ENCODE results near the gene DGCR2. TPM values are rescaled to one million over a fixed set of nuclear protein-coding genes. Genes with fewer than 3 reads are reported as not detected.

DGCR2 gene
- total RNA-seq, 1 experiment from 2014 or later = 42.9 TPM

- Histone ChIP-seq H4K20me1 (ENCODE audit: insufficient read depth) (no peaks in the 10 kb centered on the region), H3K79me2 (ENCODE audit: insufficient read depth, low read length) (no peaks in the 10 kb centered on the region), H3K9me3 (ENCODE audit: control insufficient read depth in 1 of 2, insufficient read depth in 1 of 2, low read depth in 1 of 2, low read length in 2 of 2) (no peaks in the 10 kb centered on the region), H3K9me2 (ENCODE audit: insufficient read depth) (no peaks in the 10 kb centered on the region), H3K27me3 (ENCODE audit: insufficient read depth, low read length) (no peaks in the 10 kb centered on the region), H2AFZ (ENCODE audit: low read depth, low read length, poor library complexity, severe bottlenecking) (no peak overlapping the region), H3K9ac (ENCODE audit: low read length) (no peak overlapping the region), H3K4me3 (replicated peaks in 1 of 2; ENCODE audit: low read depth in 1 of 2, low read length in 2 of 2) (no peak overlapping the region), H3K4me2 (ENCODE audit: low read length) (no peak overlapping the region), H3K4me1 (ENCODE audit: control insufficient read depth in 1 of 2, insufficient read depth in 2 of 2, low read length in 2 of 2) (no peaks in the 10 kb centered on the region), H3K36me3 (ENCODE audit: control insufficient read depth in 1 of 2, insufficient read depth in 2 of 2, low read length in 2 of 2) (no peaks in the 10 kb centered on the region), H3K27ac (ENCODE audit: low read depth, low read length) (no peak overlapping the region)
- peak; percentile 21; the same call in 1 of the 2 replicates for ATAC-seq
- ChIA-PET RAD21 (ENCODE audit: low non-redundant PET in 1 of 2, low total read pairs in 2 of 2, uncharacterized antibody in 2 of 2, unreplicated experiment in 2 of 2) (no interaction called here), POLR2A (no interaction called here), CTCF (no interaction called here)
- TF ChIP-seq CTCF (IDR thresholded peaks at IDR 0.05 in 2 of 3, conservative IDR thresholded peaks at IDR 0.05 in 1 of 3; ENCODE audit: borderline replicate concordance in 1 of 3, insufficient read depth in 1 of 3, low read depth in 2 of 3, low read length in 2 of 3) = peak in 2 of 3 experiments; percentile 16 to 17; a peak in 2 of 6 replicates
- no peak for TF ChIP-seq POLR2AphosphoS5 (IDR thresholded peaks at IDR 0.05; ENCODE audit: low read depth, low read length)
- no peak for TF ChIP-seq CEBPB (IDR thresholded peaks at IDR 0.05; ENCODE audit: low read depth)
- intact Hi-C loops (cut with micrococcal nuclease) = no loop called here
- no peak for DNase-seq (ENCODE audit: low read depth, low spot score)
- no TSS peak for BruUV-seq (replicated peaks)
Observed at GRCh38 chr22:19038728-19039447, 83.3 kb downstream of the DGCR2 start.

- Histone ChIP-seq H3K9me2 (ENCODE audit: insufficient read depth) (no peaks in the 10 kb centered on the region), H2AFZ (ENCODE audit: low read depth, low read length, poor library complexity, severe bottlenecking) (no peak overlapping the region), H4K20me1 (ENCODE audit: insufficient read depth) (no peaks in the 10 kb centered on the region), H3K79me2 (ENCODE audit: insufficient read depth, low read length) (no peaks in the 10 kb centered on the region), H3K9me3 (ENCODE audit: control insufficient read depth in 1 of 2, insufficient read depth in 1 of 2, low read depth in 1 of 2, low read length in 2 of 2) (no peaks in the 10 kb centered on the region), H3K27me3 (ENCODE audit: insufficient read depth, low read length) (no peaks in the 10 kb centered on the region), H3K9ac (ENCODE audit: low read length) (no peak overlapping the region), H3K4me2 (ENCODE audit: low read length) (no peak overlapping the region), H3K36me3 (ENCODE audit: control insufficient read depth in 1 of 2, insufficient read depth in 2 of 2, low read length in 2 of 2) (no peaks in the 10 kb centered on the region), H3K4me3 (replicated peaks in 1 of 2; ENCODE audit: low read depth in 1 of 2, low read length in 2 of 2) (no peak overlapping the region), H3K27ac (ENCODE audit: low read depth, low read length) (no peak overlapping the region), H3K4me1 (ENCODE audit: control insufficient read depth in 1 of 2, insufficient read depth in 2 of 2, low read length in 2 of 2) (no peaks in the 10 kb centered on the region)
- BruUV-seq (replicated peaks) = no TSS peak
- intact Hi-C loops (cut with micrococcal nuclease) = no loop called here
- ATAC-seq (no peak), DNase-seq (ENCODE audit: low read depth, low spot score) (no peak)
- POLR2A ChIA-PET = no interaction called here
- CTCF ChIA-PET = no interaction called here
- RAD21 ChIA-PET (ENCODE audit: low non-redundant PET in 1 of 2, low total read pairs in 2 of 2, uncharacterized antibody in 2 of 2, unreplicated experiment in 2 of 2) = no interaction called here
- no peak for TF ChIP-seq TCF7L2 (IDR thresholded peaks at IDR 0.05; ENCODE audit: borderline replicate concordance, extremely low read depth, insufficient read depth, insufficient read length)
- no peak for TF ChIP-seq SIN3A (IDR thresholded peaks at IDR 0.05; ENCODE audit: low read depth)
- TF ChIP-seq ATF3 (IDR thresholded peaks at IDR 0.05) = no peak
- TF ChIP-seq ZNF274 (IDR thresholded peaks at IDR 0.05; ENCODE audit: low read depth, low read length) = no peak
- TF ChIP-seq CEBPB (IDR thresholded peaks at IDR 0.05; ENCODE audit: low read depth) = no peak
- TF ChIP-seq EGR1 (IDR thresholded peaks at IDR 0.05; ENCODE audit: low read depth) = no peak
- TF ChIP-seq EZH2phosphoT487 (IDR thresholded peaks at IDR 0.05; ENCODE audit: borderline replicate concordance) = no peak
Observed at GRCh38 chr22:19038164-19038546, 84.1 kb downstream of the DGCR2 start.
